AG04449 (cell line): ENCODE data around the gene BLOC1S3.
A peak's percentile ranks its signal among the peaks of the same experiment; 100 is the strongest.

Experiments used
- CTCF ChIA-PET: fragments of 350-600 bp; formaldehyde crosslinking; extraction: SDS; loops from one replicate; lab custom pipeline; 2021; ENCODE audit warnings: antibody characterized with exemption; lab: Yijun Ruan, JAX
- POLR2A ChIA-PET: fragments of 400-600, 350-600 bp; formaldehyde crosslinking; extraction: SDS; loops from one replicate; lab custom pipeline; 2020; ENCODE audit warnings: antibody characterized with exemption, inconsistent platforms; lab: Yijun Ruan, JAX
- DNase-seq: peaks from one replicate; pipeline ENCODE4 v3.0.0-alpha.2; 2010; ENCODE audit warnings: low read depth, low spot score
- H3K4me3 ChIP-seq: 2 replicates; pipeline ENCODE4 v1.5.1; 2011; ENCODE audit warnings: low read depth, mild to moderate bottlenecking, control low read depth, low read length
- TF ChIP-seq, protein P1 (sequence below): IDR thresholded peaks from one replicate; pipeline ENCODE4 v1.5.1; 2011; ENCODE audit warnings: mild to moderate bottlenecking, moderate library complexity, low read length, control low read depth, inconsistent platforms; ENCODE audit not compliant: insufficient read depth; ENCODE audit errors: missing control alignments

The BLOC1S3 gene

GRCh38 chr19:45178262-45179071 lies at the start of gene BLOC1S3:
Gene BLOC1S3, plus strand, starts transcription at chr19:45178784. Its CDS starts 513 bp downstream, at chr19:45179297.
- ChIA-PET POLR2A (interaction anchor here (0.6 to 2.5 kb wide), 8 partner anchors 8 to 300 kb away, joined by 3 to 16 read pairs (median 3); partner anchors contain the start of genes CLASRP and PPP1R37), CTCF (interaction anchor here (0.6 to 2.3 kb wide), 19 partner anchors 9 to 161 kb away, joined by 3 to 12 read pairs (median 4); no protein-coding TSS in a partner anchor)
- TF ChIP-seq, protein P1, sequence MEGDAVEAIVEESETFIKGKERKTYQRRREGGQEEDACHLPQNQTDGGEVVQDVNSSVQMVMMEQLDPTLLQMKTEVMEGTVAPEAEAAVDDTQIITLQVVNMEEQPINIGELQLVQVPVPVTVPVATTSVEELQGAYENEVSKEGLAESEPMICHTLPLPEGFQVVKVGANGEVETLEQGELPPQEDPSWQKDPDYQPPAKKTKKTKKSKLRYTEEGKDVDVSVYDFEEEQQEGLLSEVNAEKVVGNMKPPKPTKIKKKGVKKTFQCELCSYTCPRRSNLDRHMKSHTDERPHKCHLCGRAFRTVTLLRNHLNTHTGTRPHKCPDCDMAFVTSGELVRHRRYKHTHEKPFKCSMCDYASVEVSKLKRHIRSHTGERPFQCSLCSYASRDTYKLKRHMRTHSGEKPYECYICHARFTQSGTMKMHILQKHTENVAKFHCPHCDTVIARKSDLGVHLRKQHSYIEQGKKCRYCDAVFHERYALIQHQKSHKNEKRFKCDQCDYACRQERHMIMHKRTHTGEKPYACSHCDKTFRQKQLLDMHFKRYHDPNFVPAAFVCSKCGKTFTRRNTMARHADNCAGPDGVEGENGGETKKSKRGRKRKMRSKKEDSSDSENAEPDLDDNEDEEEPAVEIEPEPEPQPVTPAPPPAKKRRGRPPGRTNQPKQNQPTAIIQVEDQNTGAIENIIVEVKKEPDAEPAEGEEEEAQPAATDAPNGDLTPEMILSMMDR = peak; percentile 65
- H3K4me3 ChIP-seq = peak within 1 kb of the TSS; percentile 90
- DNase-seq = peak; percentile 100

- ChIA-PET CTCF (interaction anchor here (1.1 to 1.3 kb wide), 2 partner anchors 11 to 14 kb away, joined by 3 read pairs; no protein-coding TSS in a partner anchor), POLR2A (no interaction called here)
- no peak overlapping the region for H3K4me3 ChIP-seq
- TF ChIP-seq, protein P1 = no peak
- no peak for DNase-seq
Observed at GRCh38 chr19:45128806-45129205, 49.8 kb upstream of the BLOC1S3 start.

DNA sequence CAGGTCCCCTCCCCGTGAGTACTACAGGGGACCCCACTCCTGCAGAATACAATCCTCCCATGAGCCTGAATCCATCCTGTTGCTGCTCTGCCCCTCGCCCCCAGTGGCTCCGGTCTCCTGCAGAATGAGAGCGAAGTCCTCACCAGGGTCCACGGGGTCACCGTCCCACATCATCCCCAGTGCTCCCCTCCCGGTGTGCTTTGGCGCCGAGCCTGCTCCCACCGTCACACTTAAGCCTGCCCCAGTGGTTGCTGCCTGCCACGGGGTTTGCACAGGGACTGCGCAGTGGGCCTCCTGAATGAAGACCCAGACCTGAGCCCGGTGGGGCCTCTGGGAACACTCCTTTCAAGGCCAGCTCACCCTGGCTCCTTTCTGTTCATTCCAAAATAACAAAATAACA lies 48.3 kb upstream of the BLOC1S3 start:
- TF ChIP-seq, protein P1 = no peak
- ChIA-PET POLR2A (no interaction called here), CTCF (interaction anchor here (1.0 to 1.6 kb wide), 2 partner anchors 27 to 30 kb away, joined by 3 read pairs; no protein-coding TSS in a partner anchor)
- no peak overlapping the region for H3K4me3 ChIP-seq
- DNase-seq = no peak

GRCh38 chr19:45130888-45131615 lies 47.5 kb upstream of the BLOC1S3 start:
- TF ChIP-seq, protein P1 = peak; percentile 40
- ChIA-PET POLR2A (no interaction called here), CTCF (interaction anchor here (0.7 to 1.6 kb wide), 7 partner anchors 12 to 206 kb away, joined by 3 read pairs; partner anchors contain the start of gene PPP1R37)
- no peak for DNase-seq
- H3K4me3 ChIP-seq = no peak overlapping the region

DNA sequence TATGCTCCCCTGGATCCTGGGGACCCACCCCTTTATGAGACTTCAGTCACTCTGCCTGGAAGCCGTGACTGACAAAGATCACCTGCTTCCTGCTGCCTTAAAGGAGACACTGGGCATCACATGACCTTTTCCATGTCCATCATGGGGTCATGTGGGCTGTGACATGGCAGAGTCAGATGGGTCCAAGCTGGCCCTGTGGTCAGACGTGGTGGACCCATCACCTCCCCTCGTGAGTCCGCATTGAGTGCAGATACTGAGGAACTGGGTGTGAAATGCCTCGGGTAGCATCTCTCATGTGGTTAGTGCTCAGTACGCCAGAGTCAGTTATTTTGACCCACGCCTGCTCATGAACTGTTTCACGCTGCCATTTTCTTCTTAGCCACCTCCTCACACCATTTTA lies 44.9 kb upstream of the BLOC1S3 start:
- H3K4me3 ChIP-seq = no peak overlapping the region
- ChIA-PET CTCF (interaction anchor here (1.0 to 5.3 kb wide), 3 partner anchors 8 to 30 kb away, joined by 3 to 50 read pairs (median 3); no protein-coding TSS in a partner anchor), POLR2A (no interaction called here)
- TF ChIP-seq, protein P1 = no peak
- DNase-seq = no peak
